ENCODE results near the gene ARHGAP15. TPM values are rescaled to one million over a fixed set of nuclear protein-coding genes. Genes with fewer than 3 reads are reported as not detected.

ARHGAP15 gene
- total and polyA plus RNA-seq, 2 experiments from 2014 or later = 0.26 TPM; not detected in 1

GRCh38 chr2:143607231-143608062 lies 478.2 kb downstream of the ARHGAP15 start:
- Histone ChIP-seq H3F3A (replicated peaks; ENCODE audit: low read depth) (no peaks in the 10 kb centered on the region), H2AFZ (no peak overlapping the region), H3K9me2 (ENCODE audit: insufficient read depth) (0 out of 2 replicates have a peak, but pooled peaks cover 4% of the 10 kb centered on the region), H3K27me3 (ENCODE audit: insufficient read depth) (no peaks in the 10 kb centered on the region), H3K4me2 (peak overlapping the region; percentile 33), H3K36me3 (ENCODE audit: insufficient read depth) (no peaks in the 10 kb centered on the region), H3K27ac (ENCODE audit: low read depth) (peak overlapping the region; percentile 65), H3K4me3 (peak overlapping the region; percentile 14; the same call in 1 of the 2 replicates), H3K79me2 (replicated peaks; ENCODE audit: insufficient read depth) (no peaks in the 10 kb centered on the region), H3K4me1 (ENCODE audit: insufficient read depth) (peaks cover 58% of the 10 kb centered on the region), H4K20me1 (replicated peaks; ENCODE audit: insufficient read depth) (no peaks in the 10 kb centered on the region)
- H3K4me1 Mint-ChIP-seq = peaks cover 62% of the 10 kb centered on the region
- ATAC-seq (peak; percentile 83), DNase-seq (ENCODE audit: low spot score) (peak; percentile 71)
- no peaks in the 10 kb centered on the region for H3K36me3 Mint-ChIP-seq (ENCODE audit: low read depth)
- H3K4me3 Mint-ChIP-seq = peak overlapping the region; percentile 1; the same call in 2 of the 3 replicates
- TF ChIP-seq ZNF462 (CRISPR knock-in tag; IDR thresholded peaks at IDR 0.05) (no peak), EZH2phosphoT487 (IDR thresholded peaks at IDR 0.05; ENCODE audit: unreplicated experiment) (no peak), ZNF114 (CRISPR knock-in tag; IDR thresholded peaks at IDR 0.05) (no peak), STAT1 (IDR thresholded peaks at IDR 0.05; ENCODE audit: unreplicated experiment) (no peak), NANOG (IDR thresholded peaks at IDR 0.05; ENCODE audit: borderline replicate concordance) (0 out of 2 replicates have a peak, but pooled peaks have one; percentile 25), JUNB (IDR thresholded peaks at IDR 0.05; ENCODE audit: unreplicated experiment) (no peak), EZH2 (IDR thresholded peaks at IDR 0.05; ENCODE audit: low read depth, unreplicated experiment) (no peak), ZNF331 (CRISPR knock-in tag; IDR thresholded peaks at IDR 0.05; ENCODE audit: low read depth) (no peak), CREB1 (CRISPR knock-in tag; IDR thresholded peaks at IDR 0.05; ENCODE audit: low read depth) (peak; percentile 89), ETS1 (IDR thresholded peaks at IDR 0.05) (no peak), POLR2AphosphoS5 (IDR thresholded peaks at IDR 0.05; ENCODE audit: low read depth) (0 out of 2 replicates have a peak, but pooled peaks have one; percentile 24)
- TF ChIP-seq, protein P1, sequence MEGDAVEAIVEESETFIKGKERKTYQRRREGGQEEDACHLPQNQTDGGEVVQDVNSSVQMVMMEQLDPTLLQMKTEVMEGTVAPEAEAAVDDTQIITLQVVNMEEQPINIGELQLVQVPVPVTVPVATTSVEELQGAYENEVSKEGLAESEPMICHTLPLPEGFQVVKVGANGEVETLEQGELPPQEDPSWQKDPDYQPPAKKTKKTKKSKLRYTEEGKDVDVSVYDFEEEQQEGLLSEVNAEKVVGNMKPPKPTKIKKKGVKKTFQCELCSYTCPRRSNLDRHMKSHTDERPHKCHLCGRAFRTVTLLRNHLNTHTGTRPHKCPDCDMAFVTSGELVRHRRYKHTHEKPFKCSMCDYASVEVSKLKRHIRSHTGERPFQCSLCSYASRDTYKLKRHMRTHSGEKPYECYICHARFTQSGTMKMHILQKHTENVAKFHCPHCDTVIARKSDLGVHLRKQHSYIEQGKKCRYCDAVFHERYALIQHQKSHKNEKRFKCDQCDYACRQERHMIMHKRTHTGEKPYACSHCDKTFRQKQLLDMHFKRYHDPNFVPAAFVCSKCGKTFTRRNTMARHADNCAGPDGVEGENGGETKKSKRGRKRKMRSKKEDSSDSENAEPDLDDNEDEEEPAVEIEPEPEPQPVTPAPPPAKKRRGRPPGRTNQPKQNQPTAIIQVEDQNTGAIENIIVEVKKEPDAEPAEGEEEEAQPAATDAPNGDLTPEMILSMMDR (conservative IDR thresholded peaks at IDR 0.05; ENCODE audit: low read depth in 2 of 2) = no peak
- TF ChIP-seq, protein P2, sequence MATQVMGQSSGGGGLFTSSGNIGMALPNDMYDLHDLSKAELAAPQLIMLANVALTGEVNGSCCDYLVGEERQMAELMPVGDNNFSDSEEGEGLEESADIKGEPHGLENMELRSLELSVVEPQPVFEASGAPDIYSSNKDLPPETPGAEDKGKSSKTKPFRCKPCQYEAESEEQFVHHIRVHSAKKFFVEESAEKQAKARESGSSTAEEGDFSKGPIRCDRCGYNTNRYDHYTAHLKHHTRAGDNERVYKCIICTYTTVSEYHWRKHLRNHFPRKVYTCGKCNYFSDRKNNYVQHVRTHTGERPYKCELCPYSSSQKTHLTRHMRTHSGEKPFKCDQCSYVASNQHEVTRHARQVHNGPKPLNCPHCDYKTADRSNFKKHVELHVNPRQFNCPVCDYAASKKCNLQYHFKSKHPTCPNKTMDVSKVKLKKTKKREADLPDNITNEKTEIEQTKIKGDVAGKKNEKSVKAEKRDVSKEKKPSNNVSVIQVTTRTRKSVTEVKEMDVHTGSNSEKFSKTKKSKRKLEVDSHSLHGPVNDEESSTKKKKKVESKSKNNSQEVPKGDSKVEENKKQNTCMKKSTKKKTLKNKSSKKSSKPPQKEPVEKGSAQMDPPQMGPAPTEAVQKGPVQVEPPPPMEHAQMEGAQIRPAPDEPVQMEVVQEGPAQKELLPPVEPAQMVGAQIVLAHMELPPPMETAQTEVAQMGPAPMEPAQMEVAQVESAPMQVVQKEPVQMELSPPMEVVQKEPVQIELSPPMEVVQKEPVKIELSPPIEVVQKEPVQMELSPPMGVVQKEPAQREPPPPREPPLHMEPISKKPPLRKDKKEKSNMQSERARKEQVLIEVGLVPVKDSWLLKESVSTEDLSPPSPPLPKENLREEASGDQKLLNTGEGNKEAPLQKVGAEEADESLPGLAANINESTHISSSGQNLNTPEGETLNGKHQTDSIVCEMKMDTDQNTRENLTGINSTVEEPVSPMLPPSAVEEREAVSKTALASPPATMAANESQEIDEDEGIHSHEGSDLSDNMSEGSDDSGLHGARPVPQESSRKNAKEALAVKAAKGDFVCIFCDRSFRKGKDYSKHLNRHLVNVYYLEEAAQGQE (IDR thresholded peaks at IDR 0.05; ENCODE audit: unreplicated experiment) = no peak
- H3K27ac Mint-ChIP-seq = peak overlapping the region; percentile 45
- no peaks in the 10 kb centered on the region for H3K9me3 Mint-ChIP-seq
- H3K27me3 Mint-ChIP-seq (ENCODE audit: insufficient read depth, low read depth, poor library complexity) = peaks cover 4% of the 10 kb centered on the region

Data from GM23338 (cell line).